GM23338 (cell line): ENCODE measurements around the gene TSSC4. TPM values are rescaled to one million over a fixed set of nuclear protein-coding genes. Genes with fewer than 3 reads are reported as not detected.

Experiments used
- ATAC-seq: fragments of 200-7000 bp; cut with Tn5 transposase; 3 replicates; pipeline ENCODE4 v1.9.1; 2020
- DNase-seq: peaks from one replicate; pipeline ENCODE4 v3.0.0-alpha.2; 2015; ENCODE audit warnings: low spot score
- H2AFZ ChIP-seq: fragments of 200-600 bp; sonication (generic); 2 replicates; pipeline ENCODE4 v1.8.0; 2016; ENCODE audit warnings: antibody characterized with exemption, mild to moderate bottlenecking, moderate library complexity
- H3F3A ChIP-seq: fragments of 200-600 bp; sonication (generic); replicated peaks from 2 replicates; pipeline ENCODE4 v1.8.0; 2017; ENCODE audit warnings: antibody characterized with exemption, mixed run types, low read depth
- H3K27ac ChIP-seq: fragments of 200-600 bp; sonication (generic); 2 replicates; pipeline ENCODE4 v1.6.1; 2016; ENCODE audit warnings: low read depth
- H3K27me3 ChIP-seq: fragments of 200-600 bp; sonication (generic); 2 replicates; pipeline ENCODE4 v1.8.0; 2016; ENCODE audit warnings: mild to moderate bottlenecking, mixed run types, moderate library complexity; ENCODE audit not compliant: insufficient read depth
- H3K36me3 ChIP-seq: fragments of 200-600 bp; sonication (generic); 2 replicates; pipeline ENCODE4 v1.8.0; 2016; ENCODE audit warnings: mild to moderate bottlenecking; ENCODE audit not compliant: insufficient read depth
- H3K4me1 ChIP-seq: fragments of 200-600 bp; sonication (generic); 2 replicates; pipeline ENCODE4 v1.8.0; 2016; ENCODE audit warnings: mild to moderate bottlenecking, moderate library complexity; ENCODE audit not compliant: insufficient read depth
- H3K4me2 ChIP-seq: fragments of 200-600 bp; sonication (generic); 2 replicates; pipeline ENCODE4 v1.7.1; 2017; ENCODE audit warnings: mixed run types
- H3K4me3 ChIP-seq: fragments of 200-600 bp; sonication (generic); 2 replicates; pipeline ENCODE4 v1.6.1; 2016; ENCODE audit warnings: mixed run types
- H3K79me2 ChIP-seq: fragments of 200-600 bp; sonication (generic); replicated peaks from 2 replicates; pipeline ENCODE4 v1.8.0; 2017; ENCODE audit warnings: mild to moderate bottlenecking; ENCODE audit not compliant: insufficient read depth
- H3K9me2 ChIP-seq: fragments of 200-600 bp; sonication (generic); 2 replicates; pipeline ENCODE4 v1.8.0; 2017; ENCODE audit not compliant: insufficient read depth
- H4K20me1 ChIP-seq: fragments of 200-600 bp; sonication (generic); replicated peaks from 2 replicates; pipeline ENCODE4 v1.8.0; 2017; ENCODE audit warnings: mild to moderate bottlenecking; ENCODE audit not compliant: insufficient read depth
- H3K27ac Mint-ChIP-seq: 2 replicates; pipeline ENCODE4 v1.8.0; 2020; ENCODE audit warnings: inconsistent platforms, mild to moderate bottlenecking, moderate library complexity, mixed read lengths
- H3K27me3 Mint-ChIP-seq: 3 replicates; pipeline ENCODE4 v1.8.0; 2022; ENCODE audit warnings: low read depth, mild to moderate bottlenecking, moderate library complexity, mixed read lengths, inconsistent platforms; ENCODE audit not compliant: insufficient read depth, poor library complexity
- H3K36me3 Mint-ChIP-seq: 3 replicates; pipeline ENCODE4 v1.8.0; 2021; ENCODE audit warnings: low read depth, mild to moderate bottlenecking, inconsistent platforms, moderate library complexity, mixed read lengths
- H3K4me1 Mint-ChIP-seq: 3 replicates; pipeline ENCODE4 v1.8.0; 2020; ENCODE audit warnings: mild to moderate bottlenecking, inconsistent platforms, mixed read lengths
- H3K4me3 Mint-ChIP-seq: 3 replicates; pipeline ENCODE4 v1.8.0; 2021; ENCODE audit warnings: moderate library complexity, mild to moderate bottlenecking, inconsistent platforms, mixed read lengths
- H3K9me3 Mint-ChIP-seq: 3 replicates; pipeline ENCODE4 v1.8.0; 2020; ENCODE audit warnings: moderate library complexity, mild to moderate bottlenecking, inconsistent platforms, mixed read lengths
- ETS1 ChIP-seq: IDR thresholded peaks from 2 replicates; pipeline ENCODE4 v1.6.1; 2016; ENCODE audit warnings: antibody characterized with exemption
- EZH2 ChIP-seq: fragments of 200-600 bp; sonication (generic); IDR thresholded peaks from one replicate; pipeline ENCODE4 v1.8.0; 2017; ENCODE audit warnings: antibody characterized with exemption, mild to moderate bottlenecking, low read depth; ENCODE audit not compliant: unreplicated experiment
- JUNB ChIP-seq: IDR thresholded peaks from one replicate; pipeline ENCODE4 v1.6.1; 2016; ENCODE audit warnings: antibody characterized with exemption; ENCODE audit not compliant: unreplicated experiment
- POLR2AphosphoS5 ChIP-seq: IDR thresholded peaks from 2 replicates; pipeline ENCODE4 v1.6.1; 2016; ENCODE audit warnings: antibody characterized with exemption, low read depth
- REST ChIP-seq: IDR thresholded peaks from one replicate; pipeline ENCODE4 v1.6.1; 2018; ENCODE audit warnings: antibody characterized with exemption; ENCODE audit not compliant: unreplicated experiment
- STAT1 ChIP-seq: IDR thresholded peaks from one replicate; pipeline ENCODE4 v1.6.1; 2016; ENCODE audit warnings: antibody characterized with exemption; ENCODE audit not compliant: unreplicated experiment
- ZNF114 ChIP-seq: fragments of 250-450 bp; sonication (Bioruptor Pico); IDR thresholded peaks from 2 replicates; pipeline ENCODE4 v1.5.0; 2020; ENCODE audit warnings: mild to moderate bottlenecking, moderate library complexity
- ZNF462 ChIP-seq: fragments of 250-450 bp; sonication (Bioruptor Pico); IDR thresholded peaks from 2 replicates; pipeline ENCODE4 v1.5.0; 2020; ENCODE audit warnings: mild to moderate bottlenecking, moderate library complexity
- polyA plus RNA-seq: library from polyadenylated mRNA; unstranded; fragments of >200 nt; fragmentation: Nextera tagmentation; extraction: Ambion mirVana; gene quantifications from 2 replicates; pipeline ENCODE4 v1.2.1, GENCODE V29; 2016
- total RNA-seq: library from RNA; depleted of rRNA; stranded (reverse); fragments of >200 nt; shearing (Covaris generic); gene quantifications from 2 replicates; pipeline ENCODE4 v1.2.3, GENCODE V29; 2014

TSSC4 gene
- total and polyA plus RNA-seq, 2 experiments from 2014 or later, result 27.5 to 44.3 TPM

- no peak for TF ChIP-seq ZNF462 (CRISPR knock-in tag)
Observed at GRCh38 chr11:2432628-2433071, 32.1 kb downstream of the TSSC4 start (continued).

GRCh38 chr11:2433106-2433925 is 32.8 kb downstream of the TSSC4 start:
- H3K27me3 Mint-ChIP-seq, result peaks cover 9% of the 10 kb centered on the region
- H3K4me1 Mint-ChIP-seq, result no peaks in the 10 kb centered on the region
- no peak overlapping the region for H2AFZ ChIP-seq
- no peak overlapping the region for H3K4me2 ChIP-seq
- no peak for DNase-seq
- no peak overlapping the region for H3K4me3 ChIP-seq
- ATAC-seq, result no peak
- no peaks in the 10 kb centered on the region for H4K20me1 ChIP-seq
- no peaks in the 10 kb centered on the region for H3K79me2 ChIP-seq
- 0 out of 2 replicates have a peak, but pooled peaks cover 4% of the 10 kb centered on the region for H3K9me2 ChIP-seq
- no peaks in the 10 kb centered on the region for H3K4me1 ChIP-seq
- H3K27me3 ChIP-seq, result no peaks in the 10 kb centered on the region; the same call in 1 of the 2 replicates
- H3K36me3 ChIP-seq, result no peaks in the 10 kb centered on the region
- TF ChIP-seq POLR2AphosphoS5 (no peak), STAT1 (no peak), EZH2 (no peak), JUNB (no peak), ETS1 (no peak), ZNF114 (CRISPR knock-in tag) (no peak), REST (no peak)
- H3F3A ChIP-seq, result no peaks in the 10 kb centered on the region
- H3K9me3 Mint-ChIP-seq, result no peaks in the 10 kb centered on the region
- no peak overlapping the region for H3K4me3 Mint-ChIP-seq
- no peak overlapping the region for H3K27ac ChIP-seq
- no peak overlapping the region for H3K27ac Mint-ChIP-seq
- no peaks in the 10 kb centered on the region for H3K36me3 Mint-ChIP-seq
